HG02973 (cell line): Measurements from ENCODE around the gene AURKAIP1.
A peak's percentile ranks its signal among the peaks of the same experiment; 100 is the strongest.
"Not testable (repeated sequence)": the region's sequence is repeated elsewhere in the genome, so short reads cannot be mapped to it uniquely, and the experiment has no call there.

Experiments used
- ATAC-seq: cut with Tn5 transposase; IDR thresholded peaks from one replicate; pipeline ENCODE4 v1.9.1; 2021; ENCODE audit warnings: moderate library complexity; ENCODE audit not compliant: unreplicated experiment

The AURKAIP1 gene

GRCh38 chr1:1374929-1375662 lies at the start of gene AURKAIP1:
TSS of gene AURKAIP1 (minus strand) at chr1:1375207. CDS start at chr1:1374756, 451 bp downstream.
- ATAC-seq: peak; percentile 78

GRCh38 chr1:1424707-1425106 lies 49.7 kb upstream of the AURKAIP1 start:
- ATAC-seq: no peak

DNA sequence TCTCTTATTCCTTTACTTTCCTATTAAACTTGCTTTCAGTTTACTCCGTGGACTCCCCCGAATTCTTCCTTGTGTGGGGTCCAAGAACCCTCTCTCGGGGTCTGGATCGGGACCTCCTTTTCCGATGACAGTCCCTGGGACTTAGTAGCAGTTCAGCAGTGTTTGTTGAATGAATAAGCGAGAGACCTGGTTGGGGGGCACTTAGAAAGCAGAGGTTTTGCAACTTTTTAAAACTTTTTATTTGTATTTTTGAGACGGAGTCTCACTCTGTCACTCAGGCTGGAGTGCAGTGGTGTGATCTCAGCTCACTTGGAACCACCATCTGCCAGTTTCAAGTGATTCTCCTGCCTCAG lies 48.2 kb upstream of the AURKAIP1 start:
- ATAC-seq: no peak

GRCh38 chr1:1422465-1423244 lies 47.6 kb upstream of the AURKAIP1 start:
- no peak for ATAC-seq

GRCh38 chr1:1421907-1422464 lies 47.0 kb upstream of the AURKAIP1 start:
- no peak for ATAC-seq

DNA sequence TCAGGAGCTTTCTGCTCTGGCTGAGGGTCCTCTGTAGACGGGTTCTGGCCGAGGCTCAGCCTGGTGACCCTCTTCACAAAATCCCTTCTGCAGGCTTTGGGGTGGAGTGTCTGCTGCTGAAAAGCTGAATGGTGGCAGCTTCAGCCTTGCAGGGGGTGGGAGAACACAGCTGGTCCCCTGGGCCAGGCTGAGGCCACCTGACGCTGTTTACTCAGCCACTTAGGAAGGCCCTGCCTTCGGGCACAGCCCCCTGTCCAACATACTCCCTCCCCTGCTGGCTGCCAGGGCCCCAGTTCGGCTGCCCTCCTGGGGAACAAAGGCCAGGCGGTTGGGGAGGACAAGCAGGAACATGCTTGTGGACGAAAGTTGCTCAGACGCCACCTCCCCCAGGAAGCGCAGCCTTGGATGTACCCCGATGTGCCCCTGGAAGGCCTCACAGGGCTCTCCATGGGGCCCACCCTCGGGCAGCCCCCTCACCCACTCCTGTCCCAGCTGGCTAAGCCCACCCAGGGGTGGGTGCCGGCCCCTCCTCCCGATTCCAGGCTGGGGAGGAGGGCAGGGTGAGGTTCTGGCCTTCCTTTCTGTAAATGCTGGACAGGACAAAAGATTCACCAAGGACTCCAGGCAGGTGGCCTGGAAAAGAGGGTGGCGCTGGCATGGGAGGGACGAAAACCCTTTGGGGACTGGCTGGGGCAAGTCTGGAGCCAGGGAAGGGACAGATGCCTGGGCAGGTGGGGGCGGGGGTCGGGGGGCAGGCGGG lies 46.3 kb upstream of the AURKAIP1 start, which contains the start of gene ANKRD65:
Gene ANKRD65, minus strand, starts transcription at position 130 of the 760 bp plus-strand sequence. CDS start 271 bp downstream, outside the sequence.
- ATAC-seq: no peak

DNA sequence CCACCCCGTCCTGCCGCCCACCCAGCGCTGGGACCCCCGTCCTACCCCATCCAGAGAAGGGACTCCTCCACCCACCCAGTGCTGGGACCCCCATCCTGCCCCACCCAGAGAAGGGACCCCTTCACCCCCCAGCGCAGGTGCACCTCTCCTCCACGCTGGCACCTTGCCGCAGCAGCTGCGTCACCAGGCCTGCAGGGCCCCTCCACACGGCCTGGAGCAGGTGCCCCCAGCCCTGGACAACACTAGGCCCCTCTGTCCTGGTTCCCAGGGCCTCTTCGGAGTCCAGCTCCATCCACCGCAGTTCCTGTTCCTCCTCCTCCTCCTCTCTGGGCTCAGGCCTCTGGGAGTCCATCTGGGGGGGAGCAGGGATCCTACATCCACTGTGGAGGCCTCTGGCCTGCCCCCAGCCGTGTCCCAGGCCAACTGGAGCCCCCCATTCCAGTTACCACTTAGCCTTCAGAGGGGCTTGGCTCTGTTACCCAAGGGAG lies 45.7 kb upstream of the AURKAIP1 start:
- no peak for ATAC-seq

DNA sequence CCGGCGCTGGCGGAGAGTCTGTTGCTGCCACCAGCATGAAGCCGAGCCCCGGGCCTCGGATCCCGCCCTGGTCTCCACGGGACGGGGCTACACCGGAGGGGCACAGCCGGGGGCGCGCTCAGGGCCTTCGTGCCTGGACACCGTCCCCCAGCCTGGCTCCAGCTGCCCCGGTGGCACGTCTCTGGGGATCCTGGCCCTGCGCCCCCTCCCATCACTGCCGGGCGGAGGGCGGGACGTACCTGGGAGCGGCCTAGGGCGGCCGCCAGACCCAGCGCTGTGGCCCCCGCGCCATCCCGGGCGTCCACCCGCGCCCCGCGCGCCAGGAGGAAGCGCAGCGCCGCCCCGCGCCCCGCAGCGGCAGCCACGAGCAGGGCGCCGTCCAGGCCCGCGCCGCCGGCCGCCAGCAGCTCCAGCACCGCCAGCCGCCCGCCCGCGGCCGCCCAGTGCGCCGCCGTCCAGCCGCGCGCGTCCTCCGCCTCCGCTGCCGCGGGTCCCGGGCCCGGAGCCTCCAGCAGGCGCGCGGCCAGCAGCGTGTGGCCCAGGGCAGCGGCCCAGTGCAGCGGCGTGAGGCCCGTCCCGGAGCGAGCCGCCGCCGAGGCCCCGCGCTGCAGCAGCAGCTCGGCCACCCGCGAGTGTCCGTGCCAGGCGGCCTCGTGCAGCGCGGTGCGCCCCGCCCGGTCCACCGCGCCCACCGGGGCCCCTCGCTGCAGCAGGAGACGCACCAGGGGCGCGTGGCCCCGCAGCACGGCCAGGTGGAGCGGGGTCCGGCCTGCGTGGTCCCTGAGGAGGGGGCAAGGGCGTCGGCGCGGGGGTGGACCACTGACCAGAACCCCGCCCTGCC lies 45.0 kb upstream of the AURKAIP1 start:
- no peak for ATAC-seq

DNA sequence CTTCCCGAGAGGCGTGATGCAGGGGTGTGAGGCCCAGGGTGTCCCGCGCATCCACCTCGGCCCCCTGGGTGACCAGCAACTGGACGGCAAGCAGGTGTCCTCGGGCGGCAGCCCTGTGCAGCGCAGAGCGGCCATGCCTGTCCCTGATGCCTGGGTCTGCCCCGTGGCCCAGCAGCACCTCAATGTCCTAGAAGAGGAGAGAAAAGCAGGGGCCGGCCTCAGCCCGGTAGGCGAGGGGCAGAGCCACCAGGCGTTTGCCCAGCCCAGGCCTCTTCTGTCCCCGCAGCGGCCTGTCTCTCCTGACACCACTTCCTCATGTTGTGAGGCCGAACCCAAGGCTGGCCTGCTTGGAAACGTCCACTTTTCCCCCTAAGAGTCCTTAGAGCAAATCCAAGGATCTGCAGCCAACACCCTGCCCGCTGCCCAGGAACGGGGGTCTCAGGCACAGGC lies 44.4 kb upstream of the AURKAIP1 start:
- ATAC-seq: no peak

GRCh38 chr1:1418464-1419362 lies 43.7 kb upstream of the AURKAIP1 start:
- no peak for ATAC-seq

DNA sequence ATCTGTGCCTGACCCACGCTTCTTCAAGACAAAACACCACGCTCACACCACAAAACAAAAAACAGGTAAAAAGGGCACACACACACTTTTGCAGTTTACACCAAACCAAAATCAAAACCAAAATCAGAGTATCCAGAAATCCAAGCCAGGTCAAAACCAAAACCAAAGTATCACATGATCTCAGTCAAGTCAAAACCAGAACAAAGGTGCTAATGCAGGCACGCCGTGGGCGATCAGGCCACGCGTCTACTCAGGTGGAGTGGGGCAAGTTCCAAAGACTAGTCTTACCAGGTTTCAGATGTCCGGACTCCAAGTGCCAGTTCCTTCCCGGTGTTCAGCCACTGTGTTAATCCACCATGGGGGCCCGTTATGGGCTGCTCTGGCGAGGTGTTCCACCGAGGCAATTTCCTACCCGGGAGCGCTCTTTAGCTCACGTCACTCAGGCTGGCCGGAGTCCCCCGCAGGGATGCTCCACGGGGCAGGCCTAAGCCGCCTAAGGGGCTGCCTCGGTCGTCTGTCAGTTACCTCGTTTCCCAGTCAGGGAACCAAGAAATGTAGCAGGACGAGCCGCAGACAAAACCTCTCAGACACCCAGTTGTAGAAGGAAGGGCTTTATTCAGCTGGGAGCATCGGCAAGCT lies 42.9 kb upstream of the AURKAIP1 start:
- ATAC-seq: not testable (repeated sequence)

DNA sequence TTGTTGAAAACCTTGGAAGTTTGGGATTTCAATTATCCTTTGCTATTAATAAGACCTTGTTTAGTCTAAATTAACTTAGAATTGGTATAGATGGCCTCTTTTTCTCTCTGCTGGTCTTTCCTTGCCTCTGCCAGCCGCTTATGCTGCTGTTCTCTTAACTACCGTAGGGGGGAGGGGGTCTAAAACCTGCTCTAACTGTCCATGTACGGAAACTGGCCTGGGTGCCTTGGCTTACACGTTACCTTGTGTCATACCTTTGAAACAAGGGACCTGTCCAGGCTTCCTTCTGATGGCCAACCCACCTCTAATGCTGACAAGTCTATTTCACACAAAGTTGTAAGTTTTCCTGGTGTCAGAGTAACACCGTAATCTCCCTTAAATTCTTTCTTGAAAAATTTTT lies 42.4 kb upstream of the AURKAIP1 start:
- not testable (repeated sequence) for ATAC-seq

DNA sequence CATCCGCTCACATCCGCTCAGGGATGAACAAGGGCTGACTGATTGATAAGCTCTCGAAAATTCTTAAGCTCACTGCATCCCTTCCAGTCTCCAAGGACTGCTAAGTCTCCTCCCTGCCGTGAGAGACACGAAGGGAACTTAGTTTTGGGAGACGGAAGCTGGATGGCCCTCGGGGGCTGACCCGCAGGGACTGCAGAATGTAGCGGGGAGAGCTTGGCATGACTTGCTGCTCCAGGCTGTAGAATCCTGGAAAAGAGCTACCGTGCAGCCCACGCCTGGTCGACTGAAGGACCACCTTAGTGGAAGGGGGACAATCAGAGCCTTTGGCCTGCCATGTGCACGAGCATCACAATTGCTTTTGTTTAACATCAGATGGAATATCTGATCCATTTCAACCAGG lies 40.7 kb upstream of the AURKAIP1 start:
- no peak for ATAC-seq

DNA sequence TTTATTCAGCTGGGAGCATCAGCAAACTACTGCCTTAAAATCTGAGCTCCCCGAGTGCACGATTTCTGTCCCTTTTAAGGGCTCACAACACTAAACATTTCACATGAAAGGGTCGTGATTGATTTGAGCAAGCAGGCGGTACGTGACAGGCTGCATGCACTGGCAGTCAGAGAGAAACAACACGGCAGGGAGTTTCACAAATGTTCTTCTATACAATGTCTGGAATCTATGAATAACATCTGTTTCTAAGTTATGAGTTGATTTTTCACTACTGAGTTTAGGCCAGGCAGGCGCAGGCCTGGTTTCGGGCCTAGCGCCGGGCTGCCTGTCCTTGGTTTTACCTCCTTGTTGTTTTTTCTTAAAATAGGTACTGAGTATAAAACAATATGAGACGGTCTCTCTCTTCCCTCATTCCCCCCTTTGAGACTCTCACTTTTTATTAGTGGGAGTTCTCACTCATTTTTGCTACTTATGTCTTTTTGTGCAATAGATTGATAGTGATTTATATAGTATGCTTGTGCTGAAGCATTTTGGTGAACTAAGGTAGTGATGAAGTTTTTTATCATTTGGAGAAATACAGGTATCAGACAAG lies 37.4 kb upstream of the AURKAIP1 start:
- not testable (repeated sequence) for ATAC-seq

DNA sequence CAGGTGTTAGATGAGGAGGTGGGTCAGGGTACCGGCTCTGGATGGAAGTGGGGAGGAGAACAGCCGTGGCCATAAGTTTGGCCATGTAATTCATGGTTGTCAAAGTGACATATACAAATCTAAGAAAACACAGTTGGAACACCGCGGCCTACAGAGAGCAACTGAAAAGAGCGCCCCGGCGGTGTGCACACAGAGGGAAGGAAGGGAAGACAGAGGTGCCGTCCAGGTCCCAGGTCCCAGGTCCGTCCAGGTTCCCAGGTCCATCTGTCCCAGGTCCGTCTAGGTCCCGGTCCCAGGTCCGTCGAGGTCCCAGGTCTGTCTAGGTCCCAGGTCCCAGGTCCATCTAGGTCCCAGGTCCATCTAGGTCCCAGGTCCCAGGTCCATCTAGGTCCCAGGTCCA lies 36.6 kb upstream of the AURKAIP1 start:
- no peak for ATAC-seq

DNA sequence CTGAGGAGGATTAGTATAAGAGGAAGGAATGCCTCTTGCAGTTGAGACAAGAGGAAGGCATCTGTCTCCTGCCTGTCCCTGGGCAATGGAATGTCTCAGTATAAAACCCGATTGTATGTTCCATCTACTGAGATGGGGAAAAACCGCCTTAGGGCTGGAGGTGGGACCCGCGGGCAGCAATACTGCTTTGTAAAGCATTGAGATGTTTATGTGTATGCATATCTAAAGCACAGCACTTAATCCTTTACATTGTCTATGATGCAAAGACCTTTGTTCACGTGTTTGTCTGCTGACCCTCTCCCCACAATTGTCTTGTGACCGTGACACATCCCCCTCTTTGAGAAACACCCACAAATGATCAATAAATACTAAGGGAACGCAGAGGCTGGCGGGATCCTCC lies 35.2 kb upstream of the AURKAIP1 start:
- not testable (repeated sequence) for ATAC-seq

DNA sequence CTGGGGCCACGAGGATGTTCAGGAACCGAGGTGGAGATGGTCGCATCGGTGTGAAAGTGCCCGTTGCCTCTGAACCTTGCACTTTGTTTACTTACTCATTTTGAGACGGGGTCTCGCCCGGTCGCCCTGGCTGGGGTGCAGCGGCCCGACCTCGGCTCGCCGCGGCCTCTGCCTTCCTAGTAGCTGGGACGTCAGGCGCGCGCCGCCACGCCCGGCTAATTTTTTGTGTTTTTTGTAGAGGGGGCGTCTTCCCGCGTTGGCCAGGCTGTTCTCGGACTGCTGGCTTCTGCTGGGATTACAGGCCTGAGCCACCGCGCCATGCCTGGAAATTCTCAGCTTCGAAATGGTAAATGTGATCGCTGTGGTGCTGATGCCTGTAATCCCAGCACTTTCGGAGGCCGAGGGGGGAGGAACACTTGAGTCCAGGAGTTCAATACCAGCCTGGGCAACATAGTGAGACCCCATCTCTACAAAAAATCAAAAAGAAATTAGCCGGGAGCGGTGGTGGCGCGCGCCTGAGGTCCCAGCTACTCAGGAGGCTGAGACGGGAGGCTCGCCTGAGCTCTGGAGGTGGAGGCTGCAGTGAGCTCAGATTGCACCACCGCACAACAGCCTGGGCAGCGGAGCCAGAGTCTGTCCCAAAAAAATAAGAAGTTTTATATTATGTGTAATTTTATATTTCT lies 32.8 kb upstream of the AURKAIP1 start:
- no peak for ATAC-seq
